HepG2 (cell line): ENCODE data around the gene TFRC. TPM values are rescaled to one million over a fixed set of nuclear protein-coding genes. Genes with fewer than 3 reads are reported as not detected.

Experiments
- ATAC-seq: fragments of 200-7000 bp; cut with Tn5 transposase; 3 replicates; pipeline ENCODE4 v1.9.1; 2020; ENCODE audit warnings: mild to moderate bottlenecking, moderate library complexity
- BruUV-seq: library from RNA; stranded (reverse); fragments of 400-500 nt; replicated peaks from 2 replicates; lab custom pipeline; 2021; lab: Mats Ljungman, UMichigan
- CTCF ChIA-PET: fragments of 300-600 bp; formaldehyde crosslinking; extraction: SDS; loops from one replicate; lab custom pipeline; 2021; ENCODE audit warnings: low total read pairs, inconsistent platforms, low intra/inter-chr PET ratio; lab: Yijun Ruan, JAX
- POLR2A ChIA-PET: fragments of 350-600 bp; sonication (Branson Sonifier 250); formaldehyde crosslinking; loops from one replicate; lab custom pipeline; 2020; ENCODE audit warnings: antibody characterized with exemption, inconsistent platforms; lab: Yijun Ruan, JAX
- DNase-seq: peaks from one replicate; pipeline ENCODE4 v3.0.0-alpha.2; 2015; ENCODE audit warnings: low spot score
- FAIRE-seq: peaks from 3 replicates; lab custom pipeline; 2011; peaks lifted over from hg19 to GRCh38; lab: Jason Lieb, UNC
- H2AFZ ChIP-seq: one replicate; pipeline ENCODE4 v1.6.1; 2011; ENCODE audit warnings: low read length, inconsistent platforms
- H3K27ac ChIP-seq: fragments of 300-600 bp; 3 replicates; pipeline ENCODE4 v1.8.0; 2011; ENCODE audit warnings: mixed run types, mild to moderate bottlenecking, mixed read lengths, low read length, inconsistent platforms; ENCODE audit not compliant: insufficient read depth; ENCODE audit errors: extremely low read length
- H3K27me3 ChIP-seq, 2 experiments: fragments of 200-600 bp in 1 of 2; 2 replicates in 1 of 2; 3 replicates in 1 of 2; pipeline versions ENCODE4 v1.6.0 to v1.8.0; 2011; ENCODE audit warnings: low read length in 2 of 2, mild to moderate bottlenecking in 2 of 2, moderate library complexity in 2 of 2, inconsistent platforms in 1 of 2; ENCODE audit not compliant: insufficient read depth in 2 of 2, control insufficient read depth in 1 of 2
- H3K36me3 ChIP-seq, 2 experiments: fragments of 200-600 bp in 1 of 2; replicated peaks in 1 of 2; 2 replicates in 1 of 2; 3 replicates in 1 of 2; pipeline versions ENCODE4 v1.5.1 to v1.8.0; 2011; ENCODE audit warnings: low read length in 2 of 2, inconsistent platforms in 1 of 2; ENCODE audit not compliant: insufficient read depth in 2 of 2, control insufficient read depth in 1 of 2
- H3K4me1 ChIP-seq: 2 replicates; pipeline ENCODE4 v1.5.1; 2012; ENCODE audit warnings: low read length, inconsistent platforms; ENCODE audit not compliant: insufficient read depth
- H3K4me2 ChIP-seq: 2 replicates; pipeline ENCODE4 v1.6.0; 2011; ENCODE audit warnings: low read depth, low read length, inconsistent platforms
- H3K4me3 ChIP-seq, 3 experiments: fragments of 200-600 bp in 1 of 3; sonication (generic), shearing (Covaris generic) in 1 of 3; replicated peaks in 1 of 3; 2 replicates each; pipeline ENCODE4 v1.5.1; 2011 to 2016; ENCODE audit warnings: low read length in 3 of 3, inconsistent platforms in 2 of 3, low read depth in 2 of 3, mild to moderate bottlenecking in 2 of 3, control low read depth in 1 of 3, mixed read lengths in 1 of 3; ENCODE audit not compliant: insufficient read depth in 1 of 3
- H3K79me2 ChIP-seq: one replicate; pipeline ENCODE4 v1.6.1; 2011; ENCODE audit warnings: low read length, inconsistent platforms; ENCODE audit not compliant: insufficient read depth
- H3K9ac ChIP-seq: 2 replicates; pipeline ENCODE4 v1.6.0; 2011; ENCODE audit warnings: mild to moderate bottlenecking, low read depth, low read length, inconsistent platforms; ENCODE audit not compliant: insufficient read depth
- H3K9me3 ChIP-seq: 2 replicates; pipeline ENCODE4 v1.5.1; 2012; ENCODE audit warnings: mild to moderate bottlenecking, low read length
- H4K20me1 ChIP-seq: 2 replicates; pipeline ENCODE4 v1.6.0; 2011; ENCODE audit warnings: inconsistent platforms, mild to moderate bottlenecking, low read length, moderate library complexity; ENCODE audit not compliant: insufficient read depth
- FIP1L1 ChIP-seq: fragments of 200-400 bp; formaldehyde crosslinking; IDR thresholded peaks from 2 replicates; pipeline ENCODE4 v1.6.1; 2018; ENCODE audit warnings: low read depth, mild to moderate bottlenecking, low read length, moderate library complexity, borderline replicate concordance; ENCODE audit not compliant: insufficient read depth
- ISL2 ChIP-seq: sonication (generic); formaldehyde crosslinking; IDR thresholded peaks from 2 replicates; pipeline ENCODE4 v1.5.0; 2020; ENCODE audit warnings: missing genetic modification reagents
- KDM1A ChIP-seq: IDR thresholded peaks from 2 replicates; pipeline ENCODE4 v1.6.1; 2016; ENCODE audit warnings: missing compliant biosample characterization
- MTA3 ChIP-seq: sonication (generic); formaldehyde crosslinking; IDR thresholded peaks from 2 replicates; pipeline ENCODE4 v1.4.0; 2020; ENCODE audit warnings: missing genetic modification reagents
- SIX1 ChIP-seq: sonication (generic); formaldehyde crosslinking; IDR thresholded peaks from 2 replicates; pipeline ENCODE4 v1.4.0; 2020; ENCODE audit warnings: missing genetic modification reagents, borderline replicate concordance
- ZBTB21 ChIP-seq: sonication (generic); formaldehyde crosslinking; IDR thresholded peaks from 2 replicates; pipeline ENCODE4 v1.4.0; 2020; ENCODE audit warnings: missing genetic modification reagents
- ZNF180 ChIP-seq: sonication (generic); formaldehyde crosslinking; IDR thresholded peaks from 2 replicates; pipeline ENCODE4 v1.4.0; 2020; ENCODE audit warnings: low read depth, missing genetic modification reagents, borderline replicate concordance
- ZNF687 ChIP-seq: sonication (generic); formaldehyde crosslinking; IDR thresholded peaks from 2 replicates; pipeline ENCODE4 v1.5.1; 2020; ENCODE audit warnings: mild to moderate bottlenecking, missing genetic modification reagents, moderate library complexity
- ZNF720 ChIP-seq: sonication (generic); formaldehyde crosslinking; IDR thresholded peaks from 2 replicates; pipeline ENCODE4 v1.4.0; 2020; ENCODE audit warnings: missing genetic modification reagents
- WGBS: methylation state at CpG from one replicate; pipeline ENCODE4 v1.1.6; 2017; ENCODE audit warnings: low lambda C conversion rate; 5-methylcytosine and 5-hydroxymethylcytosine counted together
- in situ Hi-C: cut with HindIII; loops from 2 replicates; pipeline ENCODE4 v1.10.0; 2017; ENCODE audit warnings: low pct_unique_long_range_greater_than_20kb; ENCODE audit not compliant: extremely low pct_ligation_motif_present
- intact Hi-C: fragments of 100-400 bp; cut with micrococcal nuclease; formaldehyde crosslinking; loops from one replicate; pipeline ENCODE4 v1.10.0; 2022; ENCODE audit not compliant: unreplicated experiment
- polyA plus RNA-seq, 8 experiments: library from polyadenylated mRNA; depleted of rRNA in 3 of 8; stranded (reverse) in 7 of 8; unstranded in 1 of 8; fragments of >200 nt; fragmentation: Illumina TruSeq in 4 of 8; extraction: Trizol in 4 of 8; gene quantifications; 2 replicates each; pipeline versions ENCODE4 v1.2.1 to v1.2.3, GENCODE V29; 2011 to 2016; ENCODE audit warnings: low read depth in 4 of 8, missing spikeins in 1 of 8, mixed read lengths in 1 of 8; ENCODE audit not compliant: insufficient read depth in 1 of 8
- total RNA-seq, 5 experiments: library from RNA; depleted of rRNA; stranded (reverse); fragments of >200 nt; fragmentation: Illumina TruSeq; extraction: Trizol; gene quantifications; 2 replicates each; pipeline ENCODE4 v1.2.3, GENCODE V29; 2016; ENCODE audit warnings: low read depth in 1 of 5

Gene TFRC
- total and polyA plus RNA-seq, 2 of the 13 experiments (the other 11 are each of a cell fraction or from before 2014, with no cell fraction given) = 188 to 274 TPM

DNA sequence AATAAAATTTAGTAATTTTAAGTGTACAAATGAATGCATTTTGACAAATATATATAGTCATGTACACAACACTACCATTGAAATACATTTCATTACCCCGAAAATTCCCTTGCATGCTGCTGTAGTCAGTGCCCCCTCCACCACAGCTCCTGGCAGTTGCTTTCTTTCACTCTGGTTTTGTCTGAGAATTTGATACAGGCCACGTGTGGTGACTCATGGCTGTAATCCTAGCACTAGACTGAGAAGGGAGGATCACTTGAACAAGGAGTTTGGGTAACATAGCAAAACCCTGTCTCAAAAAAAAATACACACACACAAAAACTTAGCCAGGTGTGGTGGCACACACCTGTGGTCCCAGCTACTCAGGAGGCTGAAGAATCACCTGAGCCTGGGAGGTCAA lies 65.4 kb downstream of the TFRC start:
- intact Hi-C loops = no loop called here
- ChIA-PET CTCF (no interaction called here), POLR2A (no interaction called here)
- DNase-seq (no peak), FAIRE-seq (no peak), ATAC-seq (no peak)
- Histone ChIP-seq H3K27me3 (peaks cover 0 to 20% of the 10 kb centered on the region in 2 experiments; a peak in 3 of 5 replicates), H3K4me3 (no peak overlapping the region), H3K9ac (no peak overlapping the region), H3K79me2 (no peaks in the 10 kb centered on the region), H2AFZ (no peak overlapping the region), H4K20me1 (no peaks in the 10 kb centered on the region), H3K4me2 (no peak overlapping the region), H3K9me3 (no peaks in the 10 kb centered on the region), H3K4me1 (no peaks in the 10 kb centered on the region), H3K27ac (no peak overlapping the region), H3K36me3 (no peaks in the 10 kb centered on the region)
- in situ Hi-C loops = no loop called here
- no TSS peak for BruUV-seq
- no peak for TF ChIP-seq ZNF720 (CRISPR knock-in tag)
- TF ChIP-seq SIX1 (CRISPR knock-in tag) = no peak
- no peak for TF ChIP-seq ZBTB21 (CRISPR knock-in tag)
- no peak for TF ChIP-seq FIP1L1
- TF ChIP-seq KDM1A (CRISPR knock-in tag) = no peak
- TF ChIP-seq MTA3 (CRISPR knock-in tag) = no peak
- no peak for TF ChIP-seq ZNF180 (CRISPR knock-in tag)
- no peak for TF ChIP-seq ISL2 (CRISPR knock-in tag)
- no peak for TF ChIP-seq ZNF687
- WGBS = 2% methylated on average over 2 of the region's 2 CpGs
